ENCODE measurements around the gene CLPSL2.

CLPSL2 gene

DNA sequence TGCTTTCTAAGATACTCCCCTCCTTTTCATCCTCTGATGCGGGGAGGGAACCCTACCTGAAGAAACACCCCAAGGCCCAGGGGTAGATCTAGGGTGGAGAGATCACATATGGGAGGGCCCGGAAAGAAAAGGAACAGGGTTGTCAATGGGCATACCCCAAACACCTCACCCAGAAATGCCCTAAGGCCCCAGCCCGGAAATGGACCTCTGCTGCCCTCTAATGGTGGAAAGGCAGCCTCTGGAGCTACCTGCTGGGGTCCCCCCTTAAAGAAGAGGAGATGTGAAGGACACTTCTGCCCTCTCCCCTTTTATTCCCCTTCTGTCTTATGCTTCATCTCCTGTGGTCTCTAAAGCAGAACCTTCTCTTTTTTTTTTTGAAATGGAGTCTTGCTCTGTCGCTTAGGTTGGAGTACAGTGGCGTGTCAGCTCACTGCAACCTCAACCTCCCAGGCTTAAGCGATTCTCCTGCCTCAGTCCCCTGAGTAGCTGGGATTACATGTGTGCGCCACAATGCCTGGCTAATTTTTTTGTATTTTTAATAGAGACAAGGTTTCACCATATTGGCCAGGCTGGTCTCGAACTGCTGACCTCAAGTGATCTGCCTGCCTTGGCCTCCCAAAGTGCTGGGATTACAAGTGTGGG lies 40.0 kb upstream of the CLPSL2 start:
- DNase-seq (ENCODE audit: low read depth, low spot score): no peak
- TF ChIP-seq, protein P1, sequence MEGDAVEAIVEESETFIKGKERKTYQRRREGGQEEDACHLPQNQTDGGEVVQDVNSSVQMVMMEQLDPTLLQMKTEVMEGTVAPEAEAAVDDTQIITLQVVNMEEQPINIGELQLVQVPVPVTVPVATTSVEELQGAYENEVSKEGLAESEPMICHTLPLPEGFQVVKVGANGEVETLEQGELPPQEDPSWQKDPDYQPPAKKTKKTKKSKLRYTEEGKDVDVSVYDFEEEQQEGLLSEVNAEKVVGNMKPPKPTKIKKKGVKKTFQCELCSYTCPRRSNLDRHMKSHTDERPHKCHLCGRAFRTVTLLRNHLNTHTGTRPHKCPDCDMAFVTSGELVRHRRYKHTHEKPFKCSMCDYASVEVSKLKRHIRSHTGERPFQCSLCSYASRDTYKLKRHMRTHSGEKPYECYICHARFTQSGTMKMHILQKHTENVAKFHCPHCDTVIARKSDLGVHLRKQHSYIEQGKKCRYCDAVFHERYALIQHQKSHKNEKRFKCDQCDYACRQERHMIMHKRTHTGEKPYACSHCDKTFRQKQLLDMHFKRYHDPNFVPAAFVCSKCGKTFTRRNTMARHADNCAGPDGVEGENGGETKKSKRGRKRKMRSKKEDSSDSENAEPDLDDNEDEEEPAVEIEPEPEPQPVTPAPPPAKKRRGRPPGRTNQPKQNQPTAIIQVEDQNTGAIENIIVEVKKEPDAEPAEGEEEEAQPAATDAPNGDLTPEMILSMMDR (IDR thresholded peaks at IDR 0.05; ENCODE audit: insufficient read depth, low read length, missing control alignments): peak; percentile 83
- CTCF ChIA-PET: interaction anchor here (0.6 to 6.1 kb wide), 64 partner anchors 9 to 359 kb away, joined by 3 to 524 read pairs (median 4); partner anchors contain the start of gene TULP1
- POLR2A ChIA-PET: interaction anchor here (0.7 kb wide), 2 partner anchors 17 to 155 kb away, joined by 4 read pairs; no protein-coding TSS in a partner anchor
- H3K4me3 ChIP-seq (ENCODE audit: low read depth, low read length): no peak overlapping the region

DNA sequence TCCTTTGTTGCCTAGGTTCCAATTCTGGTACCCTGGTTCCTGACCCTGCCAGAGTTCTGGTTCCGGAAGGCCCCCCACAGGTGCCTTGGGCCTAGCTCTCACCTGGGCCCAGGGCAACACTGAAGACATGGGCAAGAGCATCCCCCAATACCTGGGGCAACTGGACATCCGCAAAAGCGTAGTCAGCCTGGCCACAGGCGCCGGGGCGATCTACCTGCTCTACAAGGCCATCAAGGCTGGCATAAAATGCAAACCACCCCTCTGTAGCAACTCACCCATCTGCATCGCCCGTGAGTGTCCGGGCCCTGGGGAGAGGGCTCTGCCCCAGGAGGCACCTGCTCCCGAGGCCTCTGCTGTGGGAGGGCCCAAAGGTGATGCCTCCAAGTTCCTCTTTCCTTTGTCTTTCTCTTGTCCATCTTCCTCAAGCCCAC lies 39.4 kb upstream of the CLPSL2 start, which contains the start of gene ARMC12:
Gene ARMC12, plus strand, starts transcription at position 51 of the 431 bp plus-strand sequence. Its CDS starts 77 bp downstream, at position 128.
- ChIA-PET CTCF (interaction anchor here (0.6 to 6.1 kb wide), 67 partner anchors 10 to 443 kb away, joined by 3 to 524 read pairs (median 4); no protein-coding TSS in a partner anchor), POLR2A (no interaction called here)
- no peak within 1 kb of the TSS for H3K4me3 ChIP-seq (ENCODE audit: low read depth, low read length)
- TF ChIP-seq, protein P1 (IDR thresholded peaks at IDR 0.05; ENCODE audit: insufficient read depth, low read length, missing control alignments): no peak
- DNase-seq (ENCODE audit: low read depth, low spot score): no peak

DNA sequence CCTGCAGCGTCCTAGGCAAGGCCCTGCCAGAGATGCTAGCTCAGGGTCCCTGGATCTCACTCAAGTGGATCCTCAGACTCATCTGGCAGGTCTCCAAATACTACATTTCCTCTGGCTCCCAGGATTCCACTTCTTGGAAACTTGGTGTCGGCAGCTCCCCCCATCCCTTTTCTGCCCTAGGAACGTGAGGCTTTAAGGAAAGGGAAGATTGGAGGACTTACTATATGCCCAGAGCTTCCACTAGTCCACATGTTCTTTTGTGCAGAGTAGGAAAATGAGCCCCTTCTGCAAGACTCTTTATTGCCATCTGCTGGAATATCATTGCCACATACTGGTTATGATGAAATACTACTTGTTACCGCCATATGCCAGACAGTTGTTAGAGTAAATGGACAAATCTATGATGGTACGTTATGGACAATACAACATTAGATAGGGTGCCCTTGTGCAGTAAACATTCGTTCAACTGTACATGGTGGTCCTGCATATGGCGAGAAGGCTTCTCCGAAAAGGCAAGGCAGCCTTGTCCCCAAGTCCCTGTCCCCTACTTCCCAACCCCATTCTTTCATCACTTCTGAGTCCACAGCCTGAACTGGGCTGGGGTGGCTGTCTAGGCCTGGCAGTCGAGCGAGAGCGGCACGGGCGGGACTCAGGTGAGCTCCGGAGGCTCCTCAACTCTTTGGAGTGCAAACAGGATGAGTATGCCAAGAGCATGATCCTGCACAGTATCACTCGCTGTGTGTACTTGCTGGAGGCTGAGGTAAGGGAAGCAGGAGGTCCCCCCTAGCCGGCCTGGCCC lies 38.8 kb upstream of the CLPSL2 start:
- POLR2A ChIA-PET: no interaction called here
- DNase-seq (ENCODE audit: low read depth, low spot score): peak; percentile 58
- TF ChIP-seq, protein P1 (IDR thresholded peaks at IDR 0.05; ENCODE audit: insufficient read depth, low read length, missing control alignments): peak; percentile 64
- CTCF ChIA-PET: interaction anchor here (0.6 to 6.1 kb wide), 51 partner anchors 11 to 444 kb away, joined by 3 to 524 read pairs (median 4); no protein-coding TSS in a partner anchor
- H3K4me3 ChIP-seq (ENCODE audit: low read depth, low read length): no peak overlapping the region

DNA sequence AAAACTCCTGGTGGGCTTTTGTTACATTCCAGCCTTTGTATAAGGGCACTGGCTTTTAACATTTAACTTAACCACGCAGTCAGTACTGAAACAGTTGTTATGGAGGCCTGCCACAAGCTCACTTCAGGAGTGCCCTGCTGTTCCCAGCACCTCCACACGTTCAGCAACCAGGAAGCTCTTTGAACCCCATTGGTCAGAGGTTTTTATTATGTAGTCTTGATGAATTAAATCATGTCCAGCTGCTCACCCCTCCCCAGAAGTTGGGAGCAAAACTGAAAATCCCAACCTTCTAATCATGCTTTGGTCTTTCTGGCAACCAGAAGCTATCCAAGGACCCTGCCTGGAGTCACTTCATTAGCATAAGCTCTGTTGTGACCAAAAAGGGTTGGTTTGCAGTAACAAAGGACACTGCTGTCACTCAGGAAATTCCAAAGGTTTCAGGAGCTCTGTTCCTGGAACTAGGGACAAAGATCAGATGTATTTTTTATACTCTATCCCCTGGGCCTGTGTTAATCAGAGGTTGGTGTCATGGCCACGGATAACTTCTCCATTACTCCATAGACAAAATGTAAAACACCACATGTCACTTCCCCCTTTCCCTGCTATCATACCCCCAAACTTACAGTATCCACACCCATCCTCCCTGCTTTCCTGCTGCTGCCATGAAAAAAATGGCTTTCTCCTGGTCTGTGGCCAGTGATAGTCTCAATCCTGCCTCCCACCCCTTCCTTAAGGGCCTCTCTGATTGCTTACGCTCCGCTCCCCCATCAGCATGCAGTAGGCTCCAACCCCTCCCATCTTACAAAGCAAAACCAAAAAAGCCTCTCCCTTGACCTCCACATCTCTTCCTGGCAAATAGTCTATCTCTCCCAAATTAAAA lies 36.5 kb upstream of the CLPSL2 start:
- POLR2A ChIA-PET: no interaction called here

DNA sequence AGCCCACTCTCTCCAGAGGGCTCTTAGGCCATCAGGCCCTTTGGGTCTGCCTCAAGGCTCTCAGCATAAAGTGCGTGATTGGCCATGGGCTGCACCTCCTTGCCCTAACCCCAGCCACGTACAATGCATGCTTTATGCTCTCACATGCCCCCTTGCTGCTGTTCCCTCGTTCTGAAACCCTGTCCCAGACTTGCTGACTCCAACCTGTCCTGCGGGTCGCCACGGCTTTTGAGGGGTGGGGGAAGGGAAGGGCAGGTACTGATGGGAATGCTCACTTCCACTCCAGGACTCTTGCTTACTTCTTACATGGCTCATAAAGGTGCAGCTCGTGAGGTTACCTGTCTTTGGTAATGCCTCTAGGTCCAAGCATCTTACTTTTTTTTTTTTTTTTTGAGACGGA lies 33.6 kb upstream of the CLPSL2 start:
- TF ChIP-seq, protein P1 (IDR thresholded peaks at IDR 0.05; ENCODE audit: insufficient read depth, low read length, missing control alignments): no peak
- ChIA-PET POLR2A (no interaction called here), CTCF (no interaction called here)
- H3K4me3 ChIP-seq (ENCODE audit: low read depth, low read length): no peak overlapping the region
- DNase-seq (ENCODE audit: low read depth, low spot score): no peak

More for the DNA sequence above, 36.5 kb upstream of the CLPSL2 start:
- CTCF ChIA-PET: interaction anchor here (0.8 to 6.1 kb wide), 10 partner anchors 11 to 355 kb away, joined by 3 to 524 read pairs (median 6); no protein-coding TSS in a partner anchor
- TF ChIP-seq, protein P1 (IDR thresholded peaks at IDR 0.05; ENCODE audit: insufficient read depth, low read length, missing control alignments): no peak
- DNase-seq (ENCODE audit: low read depth, low spot score): no peak
- no peak overlapping the region for H3K4me3 ChIP-seq (ENCODE audit: low read depth, low read length)

Data from AG04449 (cell line).